ENCODE data around the gene TXNRD2. TPM values are rescaled to one million over a fixed set of nuclear protein-coding genes. Genes with fewer than 3 reads are reported as not detected.

The TXNRD2 gene
- total RNA-seq, 4 donors from 2014 or later, result 8.4 to 33.2 (median 15.7) TPM

DNA sequence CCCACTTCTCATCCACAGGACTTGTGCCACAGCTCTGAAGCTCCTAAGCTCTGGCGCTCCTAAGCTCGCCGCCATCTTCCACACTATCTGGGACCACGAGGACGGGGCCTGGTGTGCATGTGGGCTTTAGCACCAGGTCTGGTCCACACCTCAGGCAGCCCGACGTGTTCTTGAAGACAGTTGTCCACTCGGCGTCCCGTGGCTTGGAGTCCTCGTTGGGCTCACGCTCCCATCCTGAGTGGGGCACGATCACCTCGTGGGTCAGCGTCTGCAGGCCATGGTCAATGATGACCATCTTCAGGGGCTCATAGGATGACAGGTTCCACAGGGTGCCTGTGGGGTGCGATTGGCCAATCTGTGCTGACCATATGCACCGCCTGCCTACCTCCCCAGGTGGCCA, 37.1 kb upstream of the TXNRD2 start:
- Histone ChIP-seq H3K36me3 (peaks cover 48% of the 10 kb centered on the region), H3K27me3 (no peaks in the 10 kb centered on the region), H3K27ac (no peak overlapping the region), H3K4me3 (no peak overlapping the region), H3K4me1 (peaks cover 17% of the 10 kb centered on the region), H3K9me3 (no peaks in the 10 kb centered on the region)
- DNase-seq (ENCODE audit: low spot score in 2 of 2), result no peak
- 100% methylated on average over 2 of the region's 17 CpGs for WGBS
- TF ChIP-seq POLR2AphosphoS5 (IDR thresholded peaks at IDR 0.05) (no peak), POLR2A (IDR thresholded peaks at IDR 0.05) (no peak), EP300 (IDR thresholded peaks at IDR 0.05) (no peak)
- TF ChIP-seq, protein P1, sequence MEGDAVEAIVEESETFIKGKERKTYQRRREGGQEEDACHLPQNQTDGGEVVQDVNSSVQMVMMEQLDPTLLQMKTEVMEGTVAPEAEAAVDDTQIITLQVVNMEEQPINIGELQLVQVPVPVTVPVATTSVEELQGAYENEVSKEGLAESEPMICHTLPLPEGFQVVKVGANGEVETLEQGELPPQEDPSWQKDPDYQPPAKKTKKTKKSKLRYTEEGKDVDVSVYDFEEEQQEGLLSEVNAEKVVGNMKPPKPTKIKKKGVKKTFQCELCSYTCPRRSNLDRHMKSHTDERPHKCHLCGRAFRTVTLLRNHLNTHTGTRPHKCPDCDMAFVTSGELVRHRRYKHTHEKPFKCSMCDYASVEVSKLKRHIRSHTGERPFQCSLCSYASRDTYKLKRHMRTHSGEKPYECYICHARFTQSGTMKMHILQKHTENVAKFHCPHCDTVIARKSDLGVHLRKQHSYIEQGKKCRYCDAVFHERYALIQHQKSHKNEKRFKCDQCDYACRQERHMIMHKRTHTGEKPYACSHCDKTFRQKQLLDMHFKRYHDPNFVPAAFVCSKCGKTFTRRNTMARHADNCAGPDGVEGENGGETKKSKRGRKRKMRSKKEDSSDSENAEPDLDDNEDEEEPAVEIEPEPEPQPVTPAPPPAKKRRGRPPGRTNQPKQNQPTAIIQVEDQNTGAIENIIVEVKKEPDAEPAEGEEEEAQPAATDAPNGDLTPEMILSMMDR (IDR thresholded peaks at IDR 0.05), result no peak

DNA sequence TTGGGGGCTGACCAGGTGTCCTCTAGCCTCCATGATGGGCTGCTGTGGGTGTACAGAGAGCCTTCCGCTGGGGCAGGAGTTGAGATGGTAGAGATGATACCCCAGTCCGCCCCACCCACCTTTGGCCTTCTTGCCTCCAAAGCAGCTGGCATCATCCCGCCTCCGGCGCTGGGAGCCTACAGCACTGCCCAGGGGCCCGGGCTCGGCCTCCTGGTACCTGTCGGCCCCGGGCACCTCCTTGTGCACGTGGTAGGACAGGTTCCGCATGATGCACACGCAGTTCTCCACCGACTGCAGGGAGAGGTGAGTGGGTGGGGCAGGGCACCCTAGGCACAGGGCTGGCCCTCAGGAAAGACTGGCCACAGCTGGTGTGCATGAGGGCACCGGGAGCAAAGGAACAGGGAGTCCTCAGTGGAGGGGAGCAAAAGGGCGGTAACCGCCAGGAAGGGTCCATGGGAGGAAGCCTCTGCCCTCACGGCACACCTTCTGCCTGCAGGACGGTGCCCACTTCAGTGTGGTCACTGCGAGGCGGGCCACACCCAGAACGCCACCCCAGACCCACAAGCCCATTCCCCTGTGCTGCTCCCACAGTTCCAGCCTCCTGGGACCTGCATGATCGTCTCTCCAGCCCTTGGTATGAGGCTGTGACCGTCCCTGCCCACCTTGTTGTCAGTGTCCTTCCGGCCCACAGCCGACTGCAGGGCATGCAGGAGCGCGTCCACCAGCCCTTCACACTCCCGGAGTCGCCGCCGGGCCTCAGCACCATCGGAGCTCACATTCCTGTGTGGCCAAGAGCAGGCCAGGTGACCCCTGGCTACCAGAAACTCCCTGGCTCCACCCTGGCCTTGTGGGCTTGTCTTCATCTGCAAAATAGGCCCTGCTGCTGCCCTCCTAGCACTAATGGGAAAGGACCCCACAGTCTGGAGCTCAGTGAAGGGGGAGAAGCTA, 36.0 kb upstream of the TXNRD2 start:
- peaks cover 12% of the 10 kb centered on the region for H3K4me1 ChIP-seq
- no peaks in the 10 kb centered on the region for H3K27me3 ChIP-seq
- DNase-seq (ENCODE audit: low spot score in 2 of 2), result no peak
- H3K9me3 ChIP-seq, result no peaks in the 10 kb centered on the region
- no peak overlapping the region for H3K4me3 ChIP-seq
- H3K27ac ChIP-seq, result no peak overlapping the region
- 81% methylated on average over 11 of the region's 32 CpGs for WGBS
- TF ChIP-seq POLR2AphosphoS5 (IDR thresholded peaks at IDR 0.05), result no peak
- TF ChIP-seq EP300 (IDR thresholded peaks at IDR 0.05), result no peak
- no peak for TF ChIP-seq POLR2A (IDR thresholded peaks at IDR 0.05)
- TF ChIP-seq, protein P1 (IDR thresholded peaks at IDR 0.05), result no peak
- peaks cover 58% of the 10 kb centered on the region for H3K36me3 ChIP-seq

DNA sequence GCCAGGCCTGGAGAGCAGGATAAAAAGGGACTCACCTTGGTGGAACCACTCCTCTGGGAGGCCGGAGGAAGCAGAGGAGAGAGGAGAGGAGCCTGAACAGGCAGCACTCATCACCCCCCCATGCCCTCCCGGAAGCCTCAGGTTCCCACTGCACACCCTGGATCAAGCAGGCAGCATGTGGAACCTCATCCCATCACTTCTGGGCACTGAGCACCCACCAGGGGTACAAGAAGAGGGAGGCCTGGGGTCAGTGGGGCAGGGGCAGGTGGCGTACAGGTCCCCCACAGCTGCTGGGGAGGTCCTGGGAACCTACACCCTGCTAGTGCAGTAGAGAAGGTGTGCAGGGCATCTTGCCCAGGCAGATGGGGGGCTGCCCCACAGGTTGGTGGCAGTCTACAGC, 35.1 kb upstream of the TXNRD2 start:
- H3K27ac ChIP-seq, result no peak overlapping the region
- no CpG with 5 or more reads among the region's 3 CpGs for WGBS
- H3K36me3 ChIP-seq, result peaks cover 61% of the 10 kb centered on the region

DNA sequence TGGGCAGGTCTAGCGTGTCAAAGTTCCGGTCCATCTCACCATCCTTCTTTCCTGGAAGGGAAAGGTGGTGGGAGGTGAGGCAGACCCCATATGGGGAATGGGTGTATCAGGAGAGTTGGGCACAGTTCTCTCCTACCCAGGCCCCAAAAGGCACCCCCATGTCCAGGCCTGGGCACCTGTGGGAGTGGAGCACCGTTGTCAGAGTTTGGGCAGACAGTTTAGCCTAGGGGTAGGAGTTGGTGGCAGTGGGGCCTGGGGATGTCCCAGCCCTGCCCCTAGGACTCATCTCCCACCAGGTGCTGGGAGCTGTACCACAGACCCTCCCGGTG, 34.1 kb upstream of the TXNRD2 start:
- TF ChIP-seq POLR2A (IDR thresholded peaks at IDR 0.05) (no peak), POLR2AphosphoS5 (IDR thresholded peaks at IDR 0.05) (no peak), EP300 (IDR thresholded peaks at IDR 0.05) (no peak)
- H3K4me3 ChIP-seq, result no peak overlapping the region
- no peak for DNase-seq (ENCODE audit: low spot score in 2 of 2)
- H3K9me3 ChIP-seq, result no peaks in the 10 kb centered on the region
- H3K4me1 ChIP-seq, result peaks cover 14% of the 10 kb centered on the region
- H3K27me3 ChIP-seq, result no peaks in the 10 kb centered on the region
- WGBS, result 84% methylated on average over 4 of the region's 4 CpGs
- no peak overlapping the region for H3K27ac ChIP-seq
- peaks cover 54% of the 10 kb centered on the region for H3K36me3 ChIP-seq

More for the DNA sequence above, 35.1 kb upstream of the TXNRD2 start:
- H3K27me3 ChIP-seq, result no peaks in the 10 kb centered on the region
- H3K4me1 ChIP-seq, result peaks cover 12% of the 10 kb centered on the region
- no peak for TF ChIP-seq POLR2A (IDR thresholded peaks at IDR 0.05)
- TF ChIP-seq EP300 (IDR thresholded peaks at IDR 0.05), result no peak
- TF ChIP-seq, protein P1 (IDR thresholded peaks at IDR 0.05), result no peak
- no peak for TF ChIP-seq POLR2AphosphoS5 (IDR thresholded peaks at IDR 0.05)
- no peaks in the 10 kb centered on the region for H3K9me3 ChIP-seq
- H3K4me3 ChIP-seq, result no peak overlapping the region
- no peak for DNase-seq (ENCODE audit: low spot score in 2 of 2)

DNA sequence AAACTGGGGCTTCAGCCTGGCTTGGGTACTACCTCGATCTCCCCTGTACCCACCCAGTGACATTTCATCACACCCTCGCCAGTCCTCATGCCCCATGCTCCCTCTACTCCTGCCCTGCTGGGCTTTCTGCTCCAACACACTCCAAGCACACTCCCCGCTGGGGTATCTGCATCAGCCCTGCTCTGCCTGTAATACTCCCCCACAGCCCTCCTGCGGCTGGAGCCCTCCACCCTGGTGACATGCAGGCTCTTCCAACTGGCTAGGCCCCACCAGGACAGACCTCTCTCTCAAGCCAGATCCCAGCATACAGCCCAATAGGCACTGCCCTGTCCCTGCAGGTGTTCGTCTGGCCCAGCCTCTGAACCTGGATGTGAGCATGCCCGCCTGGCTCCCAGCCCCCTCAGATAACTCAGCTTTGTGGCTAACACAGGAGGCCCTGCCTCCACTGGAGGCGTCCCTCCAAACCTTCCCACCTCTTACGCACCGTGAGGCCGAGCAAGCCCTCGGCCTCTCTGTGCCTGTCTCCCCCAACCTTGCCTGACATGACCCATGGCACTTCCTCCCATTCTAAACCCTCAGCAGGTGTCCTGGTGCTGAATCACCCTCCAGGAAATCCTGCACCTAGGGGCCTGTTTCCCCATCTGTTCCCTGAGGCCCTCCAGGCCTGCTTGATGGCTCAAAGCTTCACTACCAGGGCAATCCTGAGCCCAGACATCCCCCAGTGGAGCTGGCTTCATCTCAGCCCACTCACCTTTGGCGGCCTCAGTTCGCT, 33.5 kb upstream of the TXNRD2 start:
- 81% methylated on average over 9 of the region's 13 CpGs for WGBS
- DNase-seq (ENCODE audit: low spot score in 2 of 2), result no peak
- Histone ChIP-seq H3K4me1 (peaks cover 18% of the 10 kb centered on the region), H3K36me3 (peaks cover 49% of the 10 kb centered on the region), H3K27me3 (no peaks in the 10 kb centered on the region), H3K4me3 (no peak overlapping the region), H3K9me3 (no peaks in the 10 kb centered on the region), H3K27ac (no peak overlapping the region)
- TF ChIP-seq EP300 (IDR thresholded peaks at IDR 0.05), result no peak
- no peak for TF ChIP-seq POLR2AphosphoS5 (IDR thresholded peaks at IDR 0.05)
- TF ChIP-seq, protein P1 (IDR thresholded peaks at IDR 0.05), result no peak
- no peak for TF ChIP-seq POLR2A (IDR thresholded peaks at IDR 0.05)
